Airway epithelial cell (primary cell): ENCODE results near the gene DACT3. TPM values are rescaled to one million over a fixed set of nuclear protein-coding genes. Genes with fewer than 3 reads are reported as not detected.

Experiments used
- total RNA-seq: library from RNA; depleted of rRNA; stranded (reverse); fragments of >200 nt; gene quantifications from 2 replicates; pipeline ENCODE4 v1.2.3, GENCODE V29; 2015

DACT3 gene, protein sequence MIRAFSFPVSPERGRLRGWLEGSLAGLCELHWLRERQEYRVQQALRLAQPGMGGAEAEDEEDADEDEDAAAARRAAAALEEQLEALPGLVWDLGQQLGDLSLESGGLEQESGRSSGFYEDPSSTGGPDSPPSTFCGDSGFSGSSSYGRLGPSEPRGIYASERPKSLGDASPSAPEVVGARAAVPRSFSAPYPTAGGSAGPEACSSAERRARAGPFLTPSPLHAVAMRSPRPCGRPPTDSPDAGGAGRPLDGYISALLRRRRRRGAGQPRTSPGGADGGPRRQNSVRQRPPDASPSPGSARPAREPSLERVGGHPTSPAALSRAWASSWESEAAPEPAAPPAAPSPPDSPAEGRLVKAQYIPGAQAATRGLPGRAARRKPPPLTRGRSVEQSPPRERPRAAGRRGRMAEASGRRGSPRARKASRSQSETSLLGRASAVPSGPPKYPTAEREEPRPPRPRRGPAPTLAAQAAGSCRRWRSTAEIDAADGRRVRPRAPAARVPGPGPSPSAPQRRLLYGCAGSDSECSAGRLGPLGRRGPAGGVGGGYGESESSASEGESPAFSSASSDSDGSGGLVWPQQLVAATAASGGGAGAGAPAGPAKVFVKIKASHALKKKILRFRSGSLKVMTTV
- not detected in 2 replicates for total RNA-seq

DNA sequence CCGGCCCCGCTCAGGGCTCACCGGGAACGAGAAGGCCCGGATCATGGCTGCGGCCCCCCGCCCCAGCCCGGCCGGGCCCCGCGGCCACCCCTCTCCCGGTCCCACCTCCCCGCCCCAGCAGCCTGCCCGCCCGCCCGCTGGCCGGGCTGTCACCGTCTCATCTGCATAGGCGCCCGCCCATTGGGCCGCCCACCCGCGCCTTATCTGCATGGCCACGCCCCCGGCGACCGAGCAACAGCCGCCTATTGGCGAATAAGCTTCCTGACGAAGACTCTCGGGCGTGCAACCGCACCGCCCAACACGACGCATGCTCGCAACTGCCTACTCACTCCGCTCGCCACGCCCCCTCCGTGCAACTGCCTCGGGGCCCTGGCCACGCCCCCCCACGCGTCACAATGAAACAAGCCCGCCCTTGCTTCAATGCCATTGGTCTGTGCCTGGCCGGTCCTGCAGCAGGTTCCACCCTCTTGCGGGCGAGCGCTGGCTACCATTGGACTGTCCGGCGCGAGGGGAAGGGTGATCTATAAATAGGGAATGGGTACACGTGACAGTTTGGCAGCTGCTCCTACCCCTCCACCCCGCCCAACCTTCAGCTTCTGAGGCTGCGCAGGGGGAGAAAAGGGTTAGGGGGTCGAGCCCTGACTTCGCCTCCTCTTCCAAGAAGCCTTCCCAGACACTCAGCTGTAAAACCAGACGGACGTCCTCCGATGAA, at the start of gene DACT3:
Gene DACT3, minus strand, starts transcription at position 163 of the 712 bp plus-strand sequence. Its CDS starts 118 bp downstream, at position 45.

DNA sequence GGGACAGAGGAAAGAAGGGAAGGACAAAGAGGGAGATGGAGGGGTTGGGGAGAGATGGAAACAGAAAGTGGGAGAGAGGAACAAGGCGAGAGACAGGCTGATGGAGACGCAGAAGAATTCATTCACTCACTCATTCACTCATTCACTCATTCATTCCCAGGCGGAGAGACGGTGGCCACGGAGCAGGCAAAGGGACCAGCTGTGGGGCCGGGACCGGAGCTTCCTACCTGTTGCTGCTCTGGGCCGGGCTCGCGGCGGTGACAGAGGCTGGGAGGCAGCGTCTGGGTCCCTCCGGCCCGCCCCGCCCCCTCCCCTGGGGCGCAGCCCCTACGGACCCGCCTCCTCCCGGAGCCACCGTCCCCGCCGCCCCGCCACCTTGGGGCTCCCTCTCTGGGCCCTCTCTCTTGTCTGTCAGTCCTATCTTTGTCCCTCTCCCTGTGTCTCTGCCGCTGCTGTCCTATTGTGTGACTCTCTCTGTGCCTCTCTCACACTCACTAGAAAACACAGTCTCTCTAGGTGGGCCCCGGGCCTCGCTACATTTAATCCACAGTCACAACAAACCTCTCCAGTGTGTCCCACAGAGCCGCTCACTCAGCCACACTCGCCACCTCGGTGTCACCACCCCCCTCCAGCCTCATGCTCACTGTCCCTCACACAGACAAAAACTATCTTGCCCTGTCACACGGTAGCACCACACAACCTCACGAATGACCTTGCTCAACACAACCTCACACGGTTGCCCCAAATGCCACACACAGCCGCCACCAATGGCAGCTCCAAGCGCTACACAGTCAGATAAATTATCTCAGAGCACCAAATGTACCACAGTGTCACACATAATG, 24.8 kb downstream of the DACT3 start, which contains the start of gene GNG8:
Gene GNG8, minus strand, starts transcription at position 283 of the 842 bp plus-strand sequence. CDS start 1,520 bp downstream, outside the sequence.

DNA sequence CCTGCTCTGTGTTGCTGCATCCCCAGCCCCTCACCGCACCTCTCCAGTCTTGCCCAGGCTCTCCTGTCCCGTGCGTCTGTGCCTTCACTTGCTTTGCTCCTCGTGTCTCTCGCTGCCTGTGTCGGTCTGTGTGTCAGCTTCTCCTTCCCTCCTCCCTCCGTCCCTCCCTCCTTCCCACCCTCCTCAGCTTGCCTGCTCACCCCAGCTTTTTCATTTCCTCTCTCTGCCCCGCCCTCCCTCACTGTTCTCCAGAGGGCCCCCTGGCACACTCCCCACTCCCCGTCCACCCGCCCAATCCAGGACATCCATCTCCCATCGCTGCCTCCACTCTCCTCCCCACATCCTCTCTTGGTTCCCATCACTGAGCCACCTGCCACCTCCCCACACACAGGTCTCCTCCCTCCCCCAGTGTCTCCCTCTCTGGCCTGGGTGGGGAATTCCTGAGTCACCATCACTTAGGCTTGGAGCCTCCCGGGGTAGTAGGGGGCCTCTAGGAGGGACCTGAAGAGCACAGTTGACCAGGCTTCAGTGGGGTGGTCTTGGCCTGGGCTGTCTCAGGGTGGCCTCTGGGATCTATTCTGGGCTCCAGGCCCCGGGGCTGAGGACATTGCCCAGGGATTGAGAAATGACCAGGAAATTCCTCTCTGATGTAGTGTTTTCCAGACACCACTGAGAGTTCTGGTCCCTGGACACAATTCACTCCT, 35.9 kb downstream of the DACT3 start, which contains the start of gene PTGIR:
Gene PTGIR, minus strand, starts transcription at position 132 of the 704 bp plus-strand sequence. CDS start 864 bp downstream, outside the sequence.

DNA sequence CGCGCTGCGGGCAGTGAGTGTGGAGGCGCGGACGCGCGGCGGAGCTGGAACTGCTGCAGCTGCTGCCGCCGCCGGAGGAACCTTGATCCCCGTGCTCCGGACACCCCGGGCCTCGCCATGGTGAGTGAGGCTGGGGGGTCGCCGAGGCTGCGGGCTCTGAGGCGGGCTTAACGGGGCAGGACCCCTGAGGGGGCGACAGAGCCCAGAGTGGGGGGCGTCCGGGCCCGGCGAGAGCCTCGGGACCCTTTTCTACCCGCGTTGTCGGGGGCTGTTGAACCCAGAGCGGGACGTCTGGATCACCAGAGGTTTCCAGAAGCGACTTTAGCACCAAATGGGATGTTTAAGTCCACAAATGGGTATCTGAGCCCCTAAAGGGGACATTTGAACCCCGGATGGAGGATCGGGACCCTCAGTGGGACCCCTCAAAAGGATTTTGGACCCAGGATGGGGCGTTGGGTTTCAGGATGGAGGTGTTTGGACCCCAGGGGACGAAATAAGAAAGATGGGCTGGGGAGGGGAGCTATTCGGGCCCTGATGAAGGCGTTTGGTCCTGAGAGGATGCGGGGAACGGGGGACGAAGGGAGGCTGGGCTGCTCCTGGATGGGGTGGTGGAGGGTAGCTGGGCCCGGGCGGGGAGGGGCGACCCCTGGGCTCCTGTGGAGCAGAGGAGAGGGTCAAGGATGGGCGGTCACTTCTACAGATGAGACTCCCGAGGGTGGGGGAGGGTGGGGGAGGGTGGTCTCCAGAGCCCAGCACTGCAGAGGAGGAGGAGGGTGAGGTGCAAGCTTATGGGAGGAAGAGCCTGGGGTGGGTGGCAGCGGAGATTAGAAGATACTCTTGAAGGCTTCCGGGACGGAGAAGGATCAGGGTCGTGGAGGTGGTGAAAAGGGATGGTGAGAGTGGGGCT, 59.4 kb downstream of the DACT3 start, which contains the start of gene CALM3:
Gene CALM3, plus strand, starts transcription at position 13 of the 907 bp plus-strand sequence. Its CDS starts 105 bp downstream, at position 118.

Other genes with a start within 250 kb of the DACT3 start
- 30.8 and 39.1 TPM in 2 replicates for gene CCDC8, start 247.6 kb downstream of the DACT3 start, total RNA-seq
- not detected in 2 replicates for gene PNMA8C, start 232.2 kb downstream of the DACT3 start, total RNA-seq
- 1.1 and 1.6 TPM in 2 replicates for gene PNMA8A, start 189.6 kb downstream of the DACT3 start, total RNA-seq
- gene PNMA8B, start 165.3 kb downstream of the DACT3 start, total RNA-seq: 0.05 and 0.28 TPM in 2 replicates
- 294 and 303 TPM in 2 replicates for gene CALM3, start 59.9 kb downstream of the DACT3 start, total RNA-seq
- gene PTGIR, start 36.1 kb downstream of the DACT3 start, total RNA-seq: 0.05 and 0.21 TPM in 2 replicates
- not detected in 2 replicates for gene GNG8, start 25.0 kb downstream of the DACT3 start, total RNA-seq
- 27.9 and 39.0 TPM in 2 replicates for gene PRKD2, start 55.9 kb upstream of the DACT3 start, total RNA-seq
- gene FKRP, start 84.9 kb upstream of the DACT3 start, total RNA-seq: 9.0 and 12.6 TPM in 2 replicates
- gene STRN4, start 85.3 kb upstream of the DACT3 start, total RNA-seq: 65.4 and 88.2 TPM in 2 replicates
- 155 and 199 TPM in 2 replicates for gene SLC1A5, start 127.4 kb upstream of the DACT3 start, total RNA-seq
- 331 and 340 TPM in 2 replicates for gene AP2S1, start 189.7 kb upstream of the DACT3 start, total RNA-seq
- 21.7 and 28.5 TPM in 2 replicates for gene ARHGAP35, start 199.8 kb upstream of the DACT3 start, total RNA-seq